T-helper 1 cell treated with Interleukin-12 subunit alpha and Interleukin-12 subunit beta and Interleukin-4 antibody, amounts not matched to agents 30 μg/mL and 1 μg/mL, for 36 hours (primary cell): Measurements from ENCODE around the gene TMEM215.

ENCODE experiments used
- H3K27ac Mint-ChIP-seq: one replicate; pipeline ENCODE4 v1.8.0; 2021; ENCODE audit warnings: mild to moderate bottlenecking, mixed read lengths
- H3K27me3 Mint-ChIP-seq: one replicate; pipeline ENCODE4 v1.8.0; 2021; ENCODE audit warnings: low read depth, mixed read lengths
- H3K36me3 Mint-ChIP-seq: one replicate; pipeline ENCODE4 v1.8.0; 2021; ENCODE audit warnings: low read depth, mixed read lengths
- H3K4me1 Mint-ChIP-seq: one replicate; pipeline ENCODE4 v1.8.0; 2021; ENCODE audit warnings: low read depth, mixed read lengths
- H3K4me3 Mint-ChIP-seq: one replicate; pipeline ENCODE4 v1.8.0; 2021; ENCODE audit warnings: mild to moderate bottlenecking, moderate library complexity, mixed read lengths
- H3K9me3 Mint-ChIP-seq: one replicate; pipeline ENCODE4 v1.8.0; 2021; ENCODE audit warnings: mixed read lengths

TMEM215 gene

DNA sequence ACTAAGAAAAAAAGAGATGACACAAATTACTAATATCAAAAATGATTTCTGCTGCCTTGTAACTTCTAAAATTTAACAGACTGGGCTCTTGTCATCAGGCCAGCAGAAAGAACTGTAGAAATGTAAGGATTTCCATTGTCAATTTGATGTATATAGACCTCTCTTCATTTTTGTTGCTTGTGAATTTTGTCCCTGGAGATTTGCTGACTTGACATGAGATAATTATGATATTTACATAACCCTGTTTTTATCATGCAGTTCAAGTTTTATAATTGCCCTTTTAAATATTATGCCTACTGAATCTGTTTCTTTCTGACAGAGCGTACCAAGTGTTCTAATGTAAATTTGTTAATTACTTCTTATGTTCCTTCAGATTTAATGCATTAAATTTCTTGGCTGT lies 23.9 kb downstream of the TMEM215 start:
- H3K36me3 Mint-ChIP-seq: no peaks in the 10 kb centered on the region
- no peak overlapping the region for H3K27ac Mint-ChIP-seq
- H3K4me3 Mint-ChIP-seq: no peak overlapping the region
- no peaks in the 10 kb centered on the region for H3K4me1 Mint-ChIP-seq
- H3K27me3 Mint-ChIP-seq: no peaks in the 10 kb centered on the region
- H3K9me3 Mint-ChIP-seq: no peaks in the 10 kb centered on the region

DNA sequence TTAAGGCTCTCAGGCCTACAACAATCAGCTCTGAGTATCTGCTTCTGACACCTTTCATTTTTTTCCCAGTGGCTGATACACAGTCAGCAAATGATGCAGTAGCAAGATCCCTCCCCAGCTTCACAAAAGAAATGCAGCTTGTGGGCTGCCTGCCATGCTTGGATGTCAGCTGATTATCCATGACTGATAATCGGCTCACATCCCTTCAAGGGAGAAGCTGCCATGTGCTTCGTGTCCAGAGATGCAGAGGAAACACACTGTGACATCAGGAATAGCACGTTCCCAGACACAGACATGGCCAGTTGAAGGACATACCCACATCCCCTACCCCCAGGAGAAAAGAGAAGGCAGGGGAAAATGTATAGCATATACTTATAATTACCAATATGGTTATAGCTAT lies 27.9 kb downstream of the TMEM215 start:
- Mint-ChIP-seq H3K4me1 (no peaks in the 10 kb centered on the region), H3K27ac (no peak overlapping the region), H3K4me3 (no peak overlapping the region), H3K27me3 (no peaks in the 10 kb centered on the region), H3K9me3 (no peaks in the 10 kb centered on the region), H3K36me3 (no peaks in the 10 kb centered on the region)

DNA sequence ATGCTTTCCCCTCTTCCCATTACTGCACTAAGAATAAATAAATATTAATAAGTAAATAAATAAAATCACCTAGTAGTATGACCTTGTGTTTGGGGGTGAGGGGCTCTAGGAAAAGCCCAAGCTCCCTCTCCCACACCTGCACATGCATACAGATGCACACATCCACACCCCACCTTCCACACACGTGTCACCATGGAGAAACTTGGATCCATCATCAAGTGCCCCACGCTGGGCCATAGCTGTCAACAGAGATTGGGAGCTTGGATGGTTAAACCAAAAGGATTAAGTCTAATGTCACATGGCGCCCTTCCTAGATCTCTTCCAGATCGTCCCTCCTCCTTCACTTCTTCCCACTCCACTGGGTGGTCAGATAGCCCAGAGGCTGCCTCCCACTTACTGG lies 37.0 kb downstream of the TMEM215 start:
- H3K4me3 Mint-ChIP-seq: no peak overlapping the region
- H3K36me3 Mint-ChIP-seq: no peaks in the 10 kb centered on the region
- no peak overlapping the region for H3K27ac Mint-ChIP-seq
- no peaks in the 10 kb centered on the region for H3K9me3 Mint-ChIP-seq
- H3K27me3 Mint-ChIP-seq: peaks cover 3% of the 10 kb centered on the region
- no peaks in the 10 kb centered on the region for H3K4me1 Mint-ChIP-seq

DNA sequence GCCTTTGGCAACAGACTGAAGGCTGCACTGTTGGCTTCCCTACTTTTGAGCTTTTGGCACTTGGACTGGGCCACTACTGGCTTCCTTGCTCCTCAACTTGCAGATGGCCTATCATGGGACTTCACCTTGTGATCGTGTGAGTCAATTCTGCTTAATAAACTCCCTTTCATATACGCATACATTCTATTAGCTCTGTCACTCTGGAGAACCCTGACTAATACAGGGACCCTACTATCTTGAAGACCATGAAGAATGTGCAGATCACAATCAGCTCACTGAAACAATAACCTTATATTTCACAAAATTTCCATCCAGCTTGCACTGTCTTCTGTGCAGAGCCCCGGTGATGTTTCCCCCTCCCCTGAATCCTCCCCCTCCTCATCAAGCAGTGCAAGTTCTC lies 39.8 kb downstream of the TMEM215 start:
- Mint-ChIP-seq H3K27ac (no peak overlapping the region), H3K4me1 (no peaks in the 10 kb centered on the region), H3K4me3 (no peak overlapping the region), H3K36me3 (no peaks in the 10 kb centered on the region), H3K27me3 (peaks cover 3% of the 10 kb centered on the region), H3K9me3 (no peaks in the 10 kb centered on the region)

DNA sequence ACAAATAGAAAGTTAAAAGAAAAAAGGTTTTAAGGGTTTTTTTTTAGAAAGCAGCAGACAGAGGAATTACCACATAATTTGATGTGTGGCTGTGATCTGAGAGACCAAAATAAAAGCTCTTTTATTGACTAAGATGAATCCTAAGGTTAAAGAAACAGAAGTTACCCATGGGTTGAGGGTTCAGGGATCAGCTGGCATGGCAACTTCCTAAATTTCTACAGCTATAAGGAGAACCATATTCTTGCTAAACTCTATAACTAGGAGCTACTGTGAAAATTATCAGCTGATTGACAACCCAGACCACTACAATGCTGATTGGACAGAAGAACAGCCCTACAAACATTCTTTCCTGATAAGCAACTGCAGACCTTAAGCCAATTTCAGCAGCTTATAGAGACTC lies 40.2 kb downstream of the TMEM215 start:
- H3K27me3 Mint-ChIP-seq: no peaks in the 10 kb centered on the region
- no peak overlapping the region for H3K27ac Mint-ChIP-seq
- no peaks in the 10 kb centered on the region for H3K9me3 Mint-ChIP-seq
- no peaks in the 10 kb centered on the region for H3K36me3 Mint-ChIP-seq
- H3K4me1 Mint-ChIP-seq: no peaks in the 10 kb centered on the region
- no peak overlapping the region for H3K4me3 Mint-ChIP-seq

DNA sequence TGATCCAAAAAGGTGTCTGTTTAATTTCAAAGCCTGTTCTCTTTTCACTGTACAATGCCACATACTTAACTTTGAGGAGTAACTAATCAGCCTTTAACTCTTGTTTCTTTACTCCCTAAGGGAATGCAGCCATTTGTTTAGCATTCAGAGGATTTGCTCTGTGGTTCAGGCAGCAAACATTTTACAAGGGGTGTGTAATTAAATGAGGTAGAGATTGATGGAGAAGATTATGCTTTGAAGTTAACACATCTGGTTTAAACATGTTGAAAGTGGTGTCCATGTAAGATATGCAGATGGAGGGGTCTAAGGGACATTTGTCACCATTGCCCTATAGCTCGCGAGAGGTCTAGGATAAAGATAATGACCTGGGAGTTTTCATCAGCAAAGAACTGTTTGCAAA lies 41.9 kb downstream of the TMEM215 start:
- no peaks in the 10 kb centered on the region for H3K36me3 Mint-ChIP-seq
- H3K4me3 Mint-ChIP-seq: no peak overlapping the region
- H3K4me1 Mint-ChIP-seq: no peaks in the 10 kb centered on the region
- no peaks in the 10 kb centered on the region for H3K9me3 Mint-ChIP-seq
- no peaks in the 10 kb centered on the region for H3K27me3 Mint-ChIP-seq
- no peak overlapping the region for H3K27ac Mint-ChIP-seq

DNA sequence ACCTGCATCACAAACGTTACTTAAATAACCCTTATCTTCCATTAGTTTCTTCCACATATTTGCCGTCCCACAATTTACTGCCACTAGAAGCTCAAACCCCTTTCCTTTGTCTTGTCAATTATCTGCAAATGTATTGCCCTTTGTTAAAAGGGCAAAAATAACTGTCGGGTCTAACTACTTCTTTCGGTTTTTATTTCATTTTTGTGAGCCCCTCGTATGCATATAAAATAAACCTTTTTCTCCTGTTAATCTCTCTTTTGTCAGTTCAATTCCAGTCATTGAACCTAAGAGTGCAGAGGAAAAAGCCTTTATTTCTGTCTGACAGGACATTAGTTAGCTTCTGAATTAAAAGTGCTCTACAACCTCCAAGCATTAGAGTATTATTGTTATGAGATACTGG lies 45.5 kb downstream of the TMEM215 start:
- Mint-ChIP-seq H3K36me3 (no peaks in the 10 kb centered on the region), H3K4me1 (no peaks in the 10 kb centered on the region), H3K9me3 (no peaks in the 10 kb centered on the region), H3K27me3 (no peaks in the 10 kb centered on the region), H3K27ac (no peak overlapping the region), H3K4me3 (no peak overlapping the region)

DNA sequence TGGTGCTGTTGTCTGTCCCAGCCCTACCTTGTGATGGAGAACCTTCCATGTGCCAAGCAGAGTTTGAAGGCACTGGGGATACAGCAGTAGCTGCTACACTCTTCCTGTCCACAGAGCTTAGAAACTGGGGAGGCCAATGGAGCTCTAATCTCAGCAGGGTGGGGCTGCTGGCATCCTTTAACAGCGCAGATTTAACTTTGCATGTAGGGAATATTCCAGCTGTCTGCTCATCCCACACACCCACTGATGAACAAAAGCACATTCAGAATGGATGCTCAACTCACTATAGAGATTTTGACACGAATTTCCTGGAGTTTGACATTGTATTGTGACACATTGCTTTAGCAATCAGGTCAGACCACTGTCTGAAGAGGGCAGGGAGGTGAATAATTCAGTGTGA lies 49.0 kb downstream of the TMEM215 start:
- Mint-ChIP-seq H3K4me1 (no peaks in the 10 kb centered on the region), H3K9me3 (no peaks in the 10 kb centered on the region), H3K36me3 (no peaks in the 10 kb centered on the region), H3K27ac (no peak overlapping the region), H3K27me3 (no peaks in the 10 kb centered on the region), H3K4me3 (no peak overlapping the region)
